GM18520 (cell line): ENCODE data around the gene PGLYRP2.

Source experiments
- ATAC-seq: cut with Tn5 transposase; IDR thresholded peaks from one replicate; pipeline ENCODE4 v1.9.1; 2021; ENCODE audit not compliant: unreplicated experiment

PGLYRP2 gene

GRCh38 chr19:15456871-15457700 lies 22.2 kb downstream of the PGLYRP2 start:
- no peak for ATAC-seq

- ATAC-seq = no peak
Observed at GRCh38 chr19:15456441-15456840, 22.9 kb downstream of the PGLYRP2 start.

DNA sequence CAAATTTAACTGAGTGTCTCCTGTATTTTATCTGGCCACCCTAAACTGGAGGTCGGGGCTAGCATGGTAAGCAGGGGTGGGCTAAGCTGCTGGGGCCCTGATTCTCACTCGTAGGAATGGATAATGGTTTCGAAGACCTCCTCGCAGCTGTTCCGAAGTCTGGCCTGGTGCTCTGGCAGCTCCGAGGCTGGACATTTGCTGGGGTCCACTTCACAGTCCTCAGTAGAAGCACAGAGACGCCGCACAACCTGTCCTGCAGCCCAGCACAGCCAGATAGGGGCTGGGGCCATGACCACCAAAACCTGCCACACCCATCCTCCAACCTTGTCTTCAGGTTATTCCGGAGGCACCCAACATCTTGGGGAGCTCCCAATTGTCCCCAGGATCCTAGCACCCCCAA lies 23.3 kb downstream of the PGLYRP2 start:
- no peak for ATAC-seq

DNA sequence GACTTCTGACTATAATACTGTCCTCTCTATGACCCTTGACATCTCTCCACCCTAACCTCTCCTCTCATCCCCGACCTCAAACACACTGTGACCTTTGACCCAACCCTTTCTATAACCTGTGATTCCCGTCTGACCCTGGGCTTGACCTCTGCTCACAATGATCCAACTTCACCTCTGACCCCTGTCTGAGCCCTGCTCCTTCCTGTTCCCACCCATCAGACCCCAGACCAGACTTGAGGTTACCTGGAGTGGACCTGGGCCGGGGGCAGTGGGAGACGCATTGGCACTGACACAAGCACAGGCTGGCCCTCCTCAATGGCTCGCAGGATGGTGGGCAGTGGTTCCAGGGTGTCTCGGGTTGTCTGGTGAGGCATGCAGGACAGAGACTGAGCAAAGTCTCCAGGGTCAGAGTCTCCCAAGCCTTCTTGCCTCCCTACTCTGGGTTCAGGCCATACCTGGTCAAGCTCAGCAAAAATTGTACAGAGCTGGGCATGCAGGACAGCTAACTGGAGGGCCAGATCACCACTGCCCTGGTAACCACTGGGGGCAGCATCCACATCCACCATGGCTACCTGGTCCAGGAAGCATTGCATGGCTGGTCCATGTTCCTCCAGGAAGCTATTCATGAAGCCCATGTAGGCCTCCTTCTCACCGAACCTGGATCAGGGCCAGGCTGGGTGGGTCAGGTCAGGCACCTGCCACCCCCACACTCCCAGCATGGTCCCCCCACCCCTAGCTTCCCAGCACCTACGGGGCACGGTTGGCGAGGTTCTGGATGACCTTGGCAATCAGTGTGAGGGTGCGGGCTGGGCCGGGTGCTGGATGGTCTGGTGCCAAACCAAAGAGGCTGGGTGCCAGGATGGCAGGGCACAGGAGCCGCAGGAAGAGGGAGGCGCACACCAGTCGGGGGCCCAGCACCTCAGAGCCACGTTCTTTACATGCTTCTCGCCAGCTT lies 25.1 kb downstream of the PGLYRP2 start:
- no peak for ATAC-seq

DNA sequence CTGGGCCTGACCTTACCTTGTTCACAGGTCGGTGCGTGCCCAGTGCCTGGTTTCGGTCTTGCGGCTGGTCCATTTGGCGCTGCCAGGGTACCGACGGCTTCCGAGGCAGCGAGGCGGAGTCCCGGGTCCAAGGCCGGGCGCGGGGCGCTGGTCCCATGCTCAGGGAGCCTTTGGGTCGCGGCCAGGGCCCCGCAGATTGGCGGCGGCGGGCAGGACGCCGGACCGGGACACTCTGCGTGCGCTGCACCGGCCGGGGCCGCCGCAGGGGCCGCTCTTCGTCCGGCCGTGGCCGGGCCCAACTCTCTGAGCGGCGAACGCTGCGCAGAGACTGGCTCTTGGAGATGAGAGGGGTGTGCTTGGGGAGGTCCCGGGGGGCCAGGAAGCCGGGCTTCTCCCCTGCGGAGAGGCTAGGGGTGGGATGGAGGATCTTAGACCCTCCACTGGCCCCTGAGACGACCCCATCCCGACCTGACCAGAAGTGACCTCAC lies 26.2 kb downstream of the PGLYRP2 start:
- no peak for ATAC-seq

GRCh38 chr19:15452111-15453047 lies 26.9 kb downstream of the PGLYRP2 start:
- ATAC-seq = no peak

DNA sequence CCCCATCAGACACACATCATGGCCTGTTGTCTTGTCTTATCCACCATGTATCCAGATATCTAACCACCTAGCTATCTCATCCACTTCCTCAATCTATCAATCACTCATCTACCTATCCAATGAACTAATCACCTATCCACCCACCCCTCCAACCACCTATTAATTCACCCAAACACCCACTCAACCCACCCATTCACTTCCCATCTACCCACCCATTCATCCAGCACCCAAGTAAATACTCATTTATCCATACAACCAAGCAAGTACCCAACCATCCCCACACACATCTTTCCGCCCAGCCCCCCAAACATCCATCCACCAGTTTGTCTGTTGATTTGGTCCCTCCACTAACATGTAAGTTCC lies 28.8 kb downstream of the PGLYRP2 start:
- ATAC-seq = no peak

GRCh38 chr19:15449620-15450527 lies 29.4 kb downstream of the PGLYRP2 start, which contains the start of gene WIZ:
Gene WIZ (minus strand): TSS chr19:15449956. CDS start chr19:15448307, 1,649 bp downstream.
- no peak for ATAC-seq

GRCh38 chr19:15448778-15449619 lies 30.3 kb downstream of the PGLYRP2 start:
- no peak for ATAC-seq

DNA sequence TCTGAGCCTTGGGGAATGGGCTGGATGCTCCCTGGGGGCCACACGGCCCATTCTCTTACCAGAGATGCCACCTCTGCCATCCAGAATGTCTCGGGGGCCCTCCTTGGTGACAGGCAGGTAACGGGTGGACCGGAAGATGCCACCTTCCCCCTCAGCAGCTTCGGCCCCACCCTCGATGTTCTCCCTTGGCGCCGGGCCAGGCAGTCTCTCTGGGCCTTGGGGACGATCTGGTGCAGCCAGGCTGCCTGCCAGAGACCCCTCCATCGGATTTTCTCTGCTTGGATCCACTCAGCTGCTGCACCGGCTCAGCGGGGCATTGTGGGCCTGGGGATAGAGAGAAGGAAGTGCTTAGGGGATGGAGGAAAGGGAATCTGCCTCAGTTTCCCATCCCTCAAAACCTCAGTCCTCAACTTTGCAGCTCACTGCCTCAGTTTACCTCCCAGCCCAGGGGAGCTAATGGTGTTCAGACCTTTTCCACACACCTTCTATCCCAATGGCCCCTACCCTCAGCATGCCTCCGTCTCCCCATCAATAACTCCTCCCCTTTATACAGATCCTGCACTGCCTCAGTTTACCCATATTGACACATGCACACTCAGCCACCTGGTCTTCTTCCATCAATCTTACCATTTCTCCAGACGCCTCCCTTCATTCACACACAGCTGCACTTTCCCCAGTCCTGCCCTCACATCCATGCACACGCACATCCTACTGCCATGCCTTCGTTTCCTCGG lies 31.1 kb downstream of the PGLYRP2 start:
- ATAC-seq = no peak

- no peak for ATAC-seq
Observed at GRCh38 chr19:15447057-15447456, 32.2 kb downstream of the PGLYRP2 start.

- ATAC-seq = no peak
Observed at GRCh38 chr19:15445807-15446376, 33.4 kb downstream of the PGLYRP2 start.

- no peak for ATAC-seq
Observed at GRCh38 chr19:15445227-15445605, 34.1 kb downstream of the PGLYRP2 start.

- no peak for ATAC-seq
Observed at GRCh38 chr19:15444505-15445226, 34.6 kb downstream of the PGLYRP2 start.

DNA sequence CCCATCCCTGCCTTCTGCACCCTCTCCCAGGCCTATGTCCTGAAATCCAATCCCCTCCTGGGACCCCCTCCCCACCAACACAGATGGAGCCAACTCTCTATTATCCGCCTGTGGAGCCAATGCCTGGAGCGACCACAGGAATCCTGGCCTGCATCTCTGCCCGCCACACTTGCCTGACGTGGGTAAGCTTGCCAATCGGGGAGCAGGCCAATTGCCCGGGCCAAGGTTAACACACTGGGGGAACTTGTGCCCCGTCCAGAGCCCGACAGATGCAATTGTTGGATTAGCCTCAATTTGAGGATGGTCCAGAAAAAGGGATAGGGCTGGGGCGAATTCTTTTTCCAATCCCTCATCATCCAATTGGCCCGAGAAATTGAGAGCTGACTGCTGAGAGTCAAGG lies 35.5 kb downstream of the PGLYRP2 start:
- ATAC-seq = no peak

DNA sequence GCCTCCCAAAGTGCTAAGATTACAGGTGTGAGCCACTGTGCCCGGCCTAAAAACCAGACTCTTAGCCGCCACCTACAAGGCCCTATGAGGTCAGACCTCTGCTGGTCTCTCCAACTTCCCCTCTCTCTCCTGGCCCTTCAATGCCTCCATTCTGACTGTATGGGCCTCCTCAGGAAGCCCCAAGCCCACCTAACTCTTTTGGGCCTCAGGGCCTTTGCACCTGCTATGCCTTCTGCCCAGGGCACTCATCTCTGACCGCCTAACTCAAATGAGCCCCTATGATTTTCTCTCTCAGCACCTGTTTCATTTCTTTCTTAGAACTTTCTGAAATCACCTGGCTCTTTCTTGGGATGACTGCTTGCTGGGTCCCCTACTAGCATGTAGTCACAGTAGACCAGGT lies 36.0 kb downstream of the PGLYRP2 start:
- no peak for ATAC-seq
